Stimulated activated naive B cell treated with anti-CD40 and anti-IgM and Interleukin-4, amounts not matched to agents 10 μg/mL and 1 μg/mL and 100 μg/mL, for 72 hours (primary cell): ENCODE results near the gene SGMS1.

Experiments used
- ATAC-seq, 2 donors: fragments of 150-1000 bp; cut with Tn5 transposase; replicated peaks; 2 replicates each; pipeline ENCODE4 v1.10.0; 2021; ENCODE audit warnings: moderate library complexity in 1 of 2
- DNase-seq: peaks from one replicate; pipeline ENCODE4 v3.0.0; 2021
- H3K27ac Mint-ChIP-seq: one replicate; pipeline ENCODE4 v1.8.0; 2022; ENCODE audit warnings: mild to moderate bottlenecking, mixed read lengths
- H3K27me3 Mint-ChIP-seq, 2 donors: one replicate each; pipeline ENCODE4 v1.8.0; 2022; ENCODE audit warnings: mixed read lengths in 2 of 2
- H3K36me3 Mint-ChIP-seq, 2 donors: one replicate each; pipeline ENCODE4 v1.8.0; 2022; ENCODE audit warnings: mixed read lengths in 2 of 2, mild to moderate bottlenecking in 1 of 2
- H3K4me1 Mint-ChIP-seq, 2 donors: one replicate each; pipeline ENCODE4 v1.8.0; 2022; ENCODE audit warnings: mixed read lengths in 2 of 2, mild to moderate bottlenecking in 1 of 2
- H3K4me3 Mint-ChIP-seq, 2 donors: one replicate each; pipeline ENCODE4 v1.8.0; 2022; ENCODE audit warnings: mild to moderate bottlenecking in 2 of 2, mixed read lengths in 2 of 2, moderate library complexity in 1 of 2
- H3K9me3 Mint-ChIP-seq, 2 donors: one replicate each; pipeline ENCODE4 v1.8.0; 2022; ENCODE audit warnings: mixed read lengths in 2 of 2, mild to moderate bottlenecking in 1 of 2

Gene SGMS1

GRCh38 chr10:50526185-50526584, 97.6 kb downstream of the SGMS1 start:
- no peak for ATAC-seq
- Mint-ChIP-seq H3K27me3 (no peaks in the 10 kb centered on the region), H3K4me3 (no peak overlapping the region), H3K36me3 (peaks cover 11 to 22% of the 10 kb centered on the region in 2 donors), H3K9me3 (peaks cover 0 to 3% of the 10 kb centered on the region in 2 donors), H3K27ac (no peak overlapping the region), H3K4me1 (peaks cover 6 to 19% of the 10 kb centered on the region in 2 donors)
- DNase-seq = no peak

- peaks cover 3 to 19% of the 10 kb centered on the region in 2 donors for H3K4me1 Mint-ChIP-seq
- DNase-seq (no peak), ATAC-seq (no peak)
- H3K4me3 Mint-ChIP-seq = no peak overlapping the region
- no peak overlapping the region for H3K27ac Mint-ChIP-seq
- no peaks in the 10 kb centered on the region for H3K27me3 Mint-ChIP-seq
- peaks cover 14 to 32% of the 10 kb centered on the region in 2 donors for H3K36me3 Mint-ChIP-seq
- H3K9me3 Mint-ChIP-seq = peaks cover 0 to 3% of the 10 kb centered on the region in 2 donors
These were observed 100.4 kb downstream of the SGMS1 start for GRCh38 chr10:50523357-50523756.

GRCh38 chr10:50522908-50523307, 100.8 kb downstream of the SGMS1 start:
- ATAC-seq = no peak

GRCh38 chr10:50520115-50520514, 103.6 kb downstream of the SGMS1 start:
- Mint-ChIP-seq H3K4me1 (peaks cover 1 to 30% of the 10 kb centered on the region in 2 donors), H3K4me3 (no peak overlapping the region), H3K36me3 (peaks cover 23 to 35% of the 10 kb centered on the region in 2 donors), H3K9me3 (no peaks in the 10 kb centered on the region), H3K27me3 (no peaks in the 10 kb centered on the region), H3K27ac (no peak overlapping the region)
- no peak for DNase-seq
- no peak for ATAC-seq

More at GRCh38 chr10:50522908-50523307, 100.8 kb downstream of the SGMS1 start:
- Mint-ChIP-seq H3K4me1 (peaks cover 3 to 20% of the 10 kb centered on the region in 2 donors), H3K27me3 (no peaks in the 10 kb centered on the region), H3K4me3 (no peak overlapping the region), H3K36me3 (peaks cover 16 to 34% of the 10 kb centered on the region in 2 donors), H3K9me3 (peaks cover 0 to 3% of the 10 kb centered on the region in 2 donors), H3K27ac (no peak overlapping the region)
- DNase-seq = no peak

DNA sequence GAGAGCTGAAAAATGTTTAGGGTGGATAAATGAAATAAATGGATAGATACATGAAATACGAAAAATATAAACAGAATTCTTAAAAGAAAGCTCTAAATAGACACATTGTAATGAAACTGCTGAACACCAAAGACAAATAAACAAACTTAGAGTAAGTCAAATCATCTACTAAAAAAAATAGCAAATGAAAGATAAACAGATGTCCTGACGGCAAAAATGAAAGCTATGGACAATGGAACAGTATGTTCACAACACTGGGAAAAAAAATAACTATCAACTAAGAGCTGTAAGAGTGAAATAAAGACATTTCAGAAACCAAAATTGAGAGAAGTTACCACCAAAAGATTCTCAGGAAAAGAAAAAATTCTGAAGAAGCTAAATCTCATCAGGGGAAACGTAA, 106.1 kb downstream of the SGMS1 start:
- Mint-ChIP-seq H3K9me3 (no peaks in the 10 kb centered on the region), H3K4me1 (peaks cover 10 to 25% of the 10 kb centered on the region in 2 donors), H3K4me3 (no peak overlapping the region), H3K27me3 (no peaks in the 10 kb centered on the region), H3K36me3 (peaks cover 20 to 30% of the 10 kb centered on the region in 2 donors), H3K27ac (no peak overlapping the region)
- DNase-seq = no peak
- no peak for ATAC-seq

- DNase-seq (no peak), ATAC-seq (no peak)
- H3K4me3 Mint-ChIP-seq = no peak overlapping the region
- no peak overlapping the region for H3K27ac Mint-ChIP-seq
- no peaks in the 10 kb centered on the region for H3K27me3 Mint-ChIP-seq
- peaks cover 17 to 34% of the 10 kb centered on the region in 2 donors for H3K4me1 Mint-ChIP-seq
- H3K36me3 Mint-ChIP-seq = peaks cover 20 to 36% of the 10 kb centered on the region in 2 donors
- no peaks in the 10 kb centered on the region for H3K9me3 Mint-ChIP-seq
These were observed 107.6 kb downstream of the SGMS1 start for GRCh38 chr10:50516171-50516570.

DNA sequence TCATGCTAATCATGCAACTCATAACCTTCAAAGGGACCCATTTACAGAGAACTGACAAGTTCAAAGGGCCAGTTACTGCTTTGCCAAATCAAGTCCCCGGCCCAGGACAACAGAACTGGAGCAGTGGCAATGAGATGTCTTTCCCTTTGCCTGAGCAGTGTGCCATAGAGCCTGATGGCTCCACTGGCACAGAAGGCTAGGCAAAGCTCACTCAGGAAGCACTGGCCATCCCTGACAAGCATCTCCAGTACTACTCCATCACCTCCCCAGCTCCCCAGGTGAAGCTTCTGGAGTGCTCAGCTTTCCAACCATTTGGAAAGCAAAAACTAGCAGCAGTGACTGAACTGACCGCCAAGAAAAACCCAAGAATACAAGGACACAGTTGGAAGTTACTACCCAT, 108.3 kb downstream of the SGMS1 start:
- H3K27ac Mint-ChIP-seq = no peak overlapping the region
- H3K4me3 Mint-ChIP-seq = no peak overlapping the region
- DNase-seq = no peak
- ATAC-seq = no peak
- H3K36me3 Mint-ChIP-seq = peaks cover 20 to 36% of the 10 kb centered on the region in 2 donors
- H3K9me3 Mint-ChIP-seq = no peaks in the 10 kb centered on the region
- H3K27me3 Mint-ChIP-seq = no peaks in the 10 kb centered on the region
- H3K4me1 Mint-ChIP-seq = peaks cover 19 to 41% of the 10 kb centered on the region in 2 donors

DNA sequence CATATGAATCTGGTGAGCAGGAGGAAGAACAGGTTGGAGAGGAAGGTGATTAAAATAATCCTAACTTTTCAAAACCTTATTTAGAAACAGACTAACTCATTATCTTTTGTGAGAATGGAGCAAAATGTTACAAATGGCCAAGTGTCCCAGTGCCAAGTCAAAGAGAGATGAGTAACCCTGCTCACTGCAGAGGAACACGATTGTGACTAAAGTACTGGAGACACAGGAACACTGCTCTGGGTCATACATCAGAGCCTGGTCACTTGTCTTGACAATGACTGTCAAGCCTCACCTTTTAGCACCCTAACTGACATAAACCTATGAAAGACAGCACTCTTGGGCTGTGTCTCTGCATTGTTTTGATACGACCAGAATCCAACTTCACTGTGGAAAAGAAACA, 108.8 kb downstream of the SGMS1 start:
- Mint-ChIP-seq H3K4me3 (no peak overlapping the region), H3K27me3 (no peaks in the 10 kb centered on the region), H3K27ac (no peak overlapping the region), H3K36me3 (peaks cover 20 to 36% of the 10 kb centered on the region in 2 donors), H3K9me3 (no peaks in the 10 kb centered on the region), H3K4me1 (peaks cover 20 to 45% of the 10 kb centered on the region in 2 donors)
- ATAC-seq = no peak
- no peak for DNase-seq

- Mint-ChIP-seq H3K36me3 (peaks cover 20 to 27% of the 10 kb centered on the region in 2 donors), H3K4me1 (peaks cover 24 to 49% of the 10 kb centered on the region in 2 donors), H3K4me3 (no peak overlapping the region), H3K27ac (no peak overlapping the region), H3K9me3 (no peaks in the 10 kb centered on the region), H3K27me3 (no peaks in the 10 kb centered on the region)
- ATAC-seq (no peak), DNase-seq (no peak)
These were observed 109.8 kb downstream of the SGMS1 start for GRCh38 chr10:50513956-50514355.

DNA sequence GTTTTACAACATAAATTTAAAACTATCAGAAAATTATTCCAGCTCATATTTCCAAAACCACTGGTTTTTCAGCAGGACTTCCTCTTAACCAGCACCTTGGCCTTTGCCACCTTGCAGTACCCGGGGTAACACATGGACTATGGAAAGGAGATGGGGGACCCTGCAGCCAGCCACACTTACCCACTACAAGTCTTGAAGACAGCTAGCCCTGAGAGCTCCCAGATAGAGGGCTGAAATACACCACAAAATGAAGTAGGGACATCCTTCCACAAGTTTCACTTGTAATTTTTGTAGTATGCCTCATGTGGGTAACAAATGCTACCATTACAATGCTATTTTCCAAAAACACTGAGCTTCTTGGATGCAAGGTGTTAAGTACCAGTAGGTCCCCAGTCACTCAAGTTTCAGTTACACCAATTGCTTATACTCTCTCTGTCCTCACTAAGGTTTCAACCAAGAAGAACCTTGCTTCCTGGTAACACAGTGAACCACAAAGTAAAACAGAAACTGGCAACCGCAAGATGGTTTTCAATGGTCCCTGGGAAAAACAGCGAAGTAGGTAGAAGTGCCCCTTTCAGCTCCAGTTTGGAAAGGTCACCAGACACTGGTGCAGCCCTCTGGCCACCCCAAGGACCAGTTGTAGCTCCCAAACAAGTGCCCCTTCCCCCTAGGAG, 110.9 kb downstream of the SGMS1 start:
- Mint-ChIP-seq H3K27ac (no peak overlapping the region), H3K27me3 (no peaks in the 10 kb centered on the region), H3K9me3 (no peaks in the 10 kb centered on the region), H3K36me3 (peaks cover 19 to 20% of the 10 kb centered on the region in 2 donors), H3K4me1 (peaks cover 27 to 56% of the 10 kb centered on the region in 2 donors), H3K4me3 (no peak overlapping the region)
- DNase-seq (peak; percentile 11), ATAC-seq (peak; percentile 54 to 70)

- H3K9me3 Mint-ChIP-seq = no peaks in the 10 kb centered on the region
- ATAC-seq = no peak
- no peaks in the 10 kb centered on the region for H3K27me3 Mint-ChIP-seq
- peaks cover 27 to 56% of the 10 kb centered on the region in 2 donors for H3K4me1 Mint-ChIP-seq
- no peak overlapping the region for H3K27ac Mint-ChIP-seq
- DNase-seq = no peak
- H3K36me3 Mint-ChIP-seq = peaks cover 13 to 19% of the 10 kb centered on the region in 2 donors
- no peak overlapping the region for H3K4me3 Mint-ChIP-seq
These were observed 111.6 kb downstream of the SGMS1 start for GRCh38 chr10:50512214-50512595.

- ATAC-seq (no peak), DNase-seq (no peak)
- Mint-ChIP-seq H3K27me3 (no peaks in the 10 kb centered on the region), H3K4me1 (peaks cover 27 to 58% of the 10 kb centered on the region in 2 donors), H3K4me3 (no peak overlapping the region), H3K27ac (peak overlapping the region; percentile 26), H3K36me3 (peaks cover 8 to 15% of the 10 kb centered on the region in 2 donors), H3K9me3 (no peaks in the 10 kb centered on the region)
These were observed 112.1 kb downstream of the SGMS1 start for GRCh38 chr10:50511492-50512213.

DNA sequence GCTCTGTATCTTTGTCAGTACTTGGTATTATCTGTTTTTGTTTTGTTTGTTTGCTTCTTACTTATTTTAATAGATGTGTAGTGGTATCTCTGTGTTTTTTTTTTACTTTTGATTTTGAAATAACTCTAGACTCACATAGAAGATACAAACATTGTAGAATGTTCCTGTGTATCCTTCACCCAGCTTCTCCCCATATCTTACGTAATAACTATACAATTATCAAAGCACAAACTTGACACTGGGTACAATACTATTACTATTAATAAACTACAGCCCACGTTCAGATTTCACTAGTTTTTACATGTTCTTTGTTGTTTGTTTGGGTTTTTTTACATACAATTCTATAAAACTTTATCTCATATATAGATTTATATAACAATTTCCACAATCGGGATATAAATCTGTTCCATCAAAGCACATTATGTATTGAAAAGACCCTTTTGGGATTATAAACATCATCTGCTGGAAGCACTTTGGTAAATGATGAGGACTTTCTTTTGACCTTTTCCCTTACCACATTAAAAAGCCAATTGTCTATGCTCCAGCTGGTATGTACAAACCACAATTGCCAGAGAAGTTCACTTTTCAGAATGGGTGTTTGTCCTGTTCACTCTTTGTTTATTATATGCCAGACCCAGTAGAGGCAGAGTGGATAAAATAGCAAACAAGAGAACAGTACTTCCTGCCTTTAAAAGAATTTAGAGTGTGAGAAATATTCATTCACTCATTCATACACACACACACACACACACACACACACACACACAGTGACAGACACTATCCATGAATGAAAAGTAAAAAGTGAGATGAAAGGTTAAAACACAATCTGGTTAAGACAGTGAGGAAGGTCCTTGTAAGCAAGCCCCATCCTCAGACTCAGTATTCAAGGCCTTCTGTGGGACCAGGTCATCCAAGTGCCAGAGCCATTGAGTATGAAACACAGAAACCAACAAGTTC, 113.0 kb downstream of the SGMS1 start:
- no peak overlapping the region for H3K4me3 Mint-ChIP-seq
- ATAC-seq = no peak
- peaks cover 30 to 62% of the 10 kb centered on the region in 2 donors for H3K4me1 Mint-ChIP-seq

More for the DNA sequence above, 113.0 kb downstream of the SGMS1 start:
- Mint-ChIP-seq H3K9me3 (no peaks in the 10 kb centered on the region), H3K36me3 (peaks cover 4 to 11% of the 10 kb centered on the region in 2 donors), H3K27ac (no peak overlapping the region), H3K27me3 (no peaks in the 10 kb centered on the region)
- no peak for DNase-seq
